Placental pericyte (primary cell): ENCODE results near the gene AHDC1. TPM values are rescaled to one million over a fixed set of nuclear protein-coding genes. Genes with fewer than 3 reads are reported as not detected.

Experiments used
- small RNA-seq: library from RNA; depleted of rRNA; stranded (forward); fragments of <200 nt; gene quantifications from one replicate; pipeline ENCODE3, GENCODE V24; 2012; ENCODE audit warnings: low replicate concordance
- total RNA-seq: library from RNA; depleted of rRNA; stranded (reverse); fragments of >200 nt; gene quantifications from 2 replicates; pipeline ENCODE4 v1.2.3, GENCODE V29; 2012

AHDC1 gene
- total RNA-seq = 9.8 and 15.3 TPM in 2 replicates

GRCh38 chr1:27603681-27604578 is at the start of gene AHDC1:
AHDC1 (minus strand) TSS chr1:27604144; CDS start chr1:27552115, 52,029 bp downstream.

GRCh38 chr1:27634985-27635367 is 31.0 kb upstream of the AHDC1 start, which contains the start of gene FGR:
FGR (minus strand) TSS chr1:27635185; CDS start chr1:27623916, 11,269 bp downstream.

DNA sequence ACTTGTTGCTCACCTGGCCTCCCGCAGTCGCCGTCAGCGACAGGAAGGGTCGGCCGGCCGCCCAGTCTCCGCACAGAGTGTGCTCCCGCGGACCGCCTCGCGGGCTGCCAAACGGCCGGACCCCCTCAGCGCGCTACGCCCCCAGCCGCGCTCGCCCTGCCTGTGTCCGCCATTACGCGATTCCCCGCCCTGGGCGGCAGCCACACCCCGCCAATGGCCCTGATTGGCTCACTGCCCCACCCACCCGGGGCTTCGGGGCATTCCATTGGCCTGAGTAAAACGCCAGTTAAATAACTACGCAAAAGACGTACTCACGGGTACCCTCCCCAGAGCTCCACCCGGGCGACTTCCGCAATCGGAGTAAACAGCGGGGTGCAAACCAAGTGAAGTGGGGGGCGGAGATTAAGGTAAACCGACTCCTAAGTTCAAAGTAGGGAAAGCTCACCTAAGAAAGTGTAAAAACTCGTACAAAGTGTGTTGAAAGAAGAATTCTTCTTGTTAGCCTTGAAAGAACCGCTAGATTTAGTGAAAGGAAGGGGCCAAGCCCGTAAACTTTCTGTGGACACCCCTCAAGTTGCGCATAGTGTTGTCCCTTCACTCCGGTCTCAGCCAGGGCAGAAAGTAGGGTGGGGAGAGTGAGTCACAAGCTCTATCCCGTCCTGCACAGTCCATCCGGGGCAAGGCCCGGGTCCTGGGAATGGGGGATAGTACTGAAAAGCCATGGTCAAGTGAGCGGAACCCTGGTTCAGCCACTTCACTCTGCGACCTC is 113.8 kb downstream of the AHDC1 start, which contains the start of gene WASF2:
WASF2 (minus strand) TSS at position 195 of the 769 bp plus-strand sequence. CDS start 61,277 bp downstream, outside the sequence.

Small RNA genes lying within 50 kb of the gene (small RNA-seq; reads per million reads assigned to genes)
- gene AL031729.1 = not detected

Other genes starting within 250 kb of the AHDC1 start
- 6.1 and 22.0 TPM in 2 replicates for gene MAP3K6, start 237.2 kb downstream of the AHDC1 start, total RNA-seq
- not detected in 2 replicates for gene FCN3, start 229.3 kb downstream of the AHDC1 start, total RNA-seq
- gene CD164L2, start 220.8 kb downstream of the AHDC1 start, total RNA-seq = not detected in 2 replicates
- 0.44 and 2.9 TPM in 2 replicates for gene GPR3, start 211.5 kb downstream of the AHDC1 start, total RNA-seq
- 23.0 and 23.3 TPM in 2 replicates for gene WASF2, start 114.0 kb downstream of the AHDC1 start, total RNA-seq
- not detected in 2 replicates for gene FGR, start 31.0 kb upstream of the AHDC1 start, total RNA-seq
- gene IFI6, start 68.0 kb upstream of the AHDC1 start, total RNA-seq = 48.4 and 78.6 TPM in 2 replicates
- 10.1 and 20.0 TPM in 2 replicates for gene FAM76A, start 121.8 kb upstream of the AHDC1 start, total RNA-seq
- 51.4 and 79.5 TPM in 2 replicates for gene STX12, start 169.1 kb upstream of the AHDC1 start, total RNA-seq
- gene PPP1R8, start 226.6 kb upstream of the AHDC1 start, total RNA-seq = 35.2 and 42.8 TPM in 2 replicates